ENCODE results near the gene GABRB1.

GABRB1 gene

DNA sequence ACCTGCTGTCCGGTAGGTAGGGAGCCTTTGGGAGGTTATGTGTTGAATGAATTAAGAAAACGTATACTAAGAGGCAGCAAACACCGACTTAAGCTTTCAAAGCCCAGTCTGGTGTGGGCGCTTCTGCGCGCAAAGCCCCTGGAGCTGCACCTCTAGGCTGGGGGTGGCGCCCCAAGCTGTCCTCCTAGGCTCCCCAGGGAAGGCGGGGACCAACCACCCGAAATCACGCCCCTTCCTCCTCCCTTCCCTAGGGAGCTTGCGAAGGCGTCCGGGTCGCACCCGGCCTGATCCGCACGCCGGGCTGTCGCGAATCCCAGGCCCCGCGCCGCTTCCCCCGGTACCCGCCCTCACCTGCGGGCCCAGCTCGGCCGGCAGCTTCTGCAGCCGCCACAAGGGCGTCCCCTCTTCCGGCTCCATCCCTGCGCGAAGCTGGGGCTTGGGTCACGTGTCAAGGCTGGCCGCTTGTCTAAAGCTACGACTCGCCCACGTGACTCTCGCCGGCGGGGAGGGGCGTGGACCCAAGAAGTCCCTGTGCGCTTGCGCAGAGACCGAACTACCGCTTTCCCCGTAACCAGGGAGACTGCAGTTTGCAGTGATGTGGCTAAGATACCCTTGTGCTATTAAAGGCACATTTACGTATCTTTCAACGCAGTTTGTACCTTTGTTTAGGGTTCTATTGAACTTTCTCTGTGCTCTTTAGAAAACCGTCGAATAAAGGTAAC, 432.0 kb downstream of the GABRB1 start, which contains the start of gene COMMD8:
Gene COMMD8, minus strand, starts transcription at position 468 of the 722 bp plus-strand sequence. Its CDS starts 51 bp downstream, at position 417.
- peaks cover 29 to 31% of the 10 kb centered on the region in 2 experiments for H3K4me1 ChIP-seq (ENCODE audit: control insufficient read depth in 1 of 2, insufficient read depth in 1 of 2, low read depth in 1 of 2, low read length in 1 of 2)
- peak within 1 kb of the TSS; percentile 89 to 97 for H3K4me3 ChIP-seq (ENCODE audit: low read depth in 1 of 2, low read length in 1 of 2)
- no peaks in the 10 kb centered on the region for H3K9me3 ChIP-seq
- H3K36me3 ChIP-seq: no peaks in the 10 kb centered on the region
- H3K27me3 ChIP-seq: no peaks in the 10 kb centered on the region
- peak within 1 kb of the TSS; percentile 89 for H3K27ac ChIP-seq
- TF ChIP-seq CTCF (IDR thresholded peaks at IDR 0.05): peak; percentile 73

- Histone ChIP-seq H3K9me3 (no peaks in the 10 kb centered on the region), H3K27ac (peak overlapping the region; percentile 89), H3K27me3 (no peaks in the 10 kb centered on the region), H3K36me3 (no peaks in the 10 kb centered on the region), H3K4me3 (ENCODE audit: low read depth in 1 of 2, low read length in 1 of 2) (no peak overlapping the region), H3K4me1 (ENCODE audit: control insufficient read depth in 1 of 2, insufficient read depth in 1 of 2, low read depth in 1 of 2, low read length in 1 of 2) (peaks cover 29 to 31% of the 10 kb centered on the region in 2 experiments)
- no peak for TF ChIP-seq CTCF (IDR thresholded peaks at IDR 0.05)
Measured at GRCh38 chr4:47465004-47465403, 433.6 kb downstream of the GABRB1 start.

DNA sequence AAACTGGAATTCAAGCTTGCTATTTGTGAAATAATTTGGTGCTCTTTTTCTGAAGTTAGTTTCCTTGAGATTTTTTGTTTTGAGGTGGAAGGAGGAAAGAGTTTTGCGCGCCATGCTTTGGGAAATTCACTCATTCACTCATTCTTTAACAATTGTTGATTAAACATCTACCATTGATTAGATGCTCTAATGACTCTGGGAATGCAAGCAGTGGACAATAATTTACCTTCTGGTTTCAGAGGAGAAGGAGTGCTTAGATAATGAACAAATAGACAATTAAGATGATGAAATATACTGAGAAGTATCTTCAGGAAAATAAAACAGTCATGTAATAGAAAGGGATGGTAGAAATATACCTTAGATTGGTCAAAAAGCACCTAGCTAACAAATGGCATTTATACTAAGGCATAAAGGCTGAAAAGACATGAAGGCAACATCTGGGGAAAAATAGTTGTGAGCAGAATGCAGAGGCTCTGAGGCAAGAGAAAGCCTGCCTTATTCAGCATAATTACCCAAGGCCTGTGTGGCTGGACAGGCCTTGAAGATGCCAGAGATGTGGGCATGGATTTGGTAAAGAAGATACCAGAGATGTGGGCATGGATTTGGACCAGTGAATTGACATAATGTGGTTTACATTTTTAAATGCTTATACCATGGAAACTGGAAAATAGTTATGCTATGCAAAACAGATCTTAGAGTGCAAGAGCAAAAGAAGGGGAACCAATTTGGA, 434.9 kb downstream of the GABRB1 start:
- Histone ChIP-seq H3K27me3 (no peaks in the 10 kb centered on the region), H3K4me3 (ENCODE audit: low read depth in 1 of 2, low read length in 1 of 2) (no peak overlapping the region), H3K36me3 (no peaks in the 10 kb centered on the region), H3K4me1 (ENCODE audit: control insufficient read depth in 1 of 2, insufficient read depth in 1 of 2, low read depth in 1 of 2, low read length in 1 of 2) (peaks cover 29 to 31% of the 10 kb centered on the region in 2 experiments), H3K27ac (no peak overlapping the region), H3K9me3 (no peaks in the 10 kb centered on the region)
- no peak for TF ChIP-seq CTCF (IDR thresholded peaks at IDR 0.05)

DNA sequence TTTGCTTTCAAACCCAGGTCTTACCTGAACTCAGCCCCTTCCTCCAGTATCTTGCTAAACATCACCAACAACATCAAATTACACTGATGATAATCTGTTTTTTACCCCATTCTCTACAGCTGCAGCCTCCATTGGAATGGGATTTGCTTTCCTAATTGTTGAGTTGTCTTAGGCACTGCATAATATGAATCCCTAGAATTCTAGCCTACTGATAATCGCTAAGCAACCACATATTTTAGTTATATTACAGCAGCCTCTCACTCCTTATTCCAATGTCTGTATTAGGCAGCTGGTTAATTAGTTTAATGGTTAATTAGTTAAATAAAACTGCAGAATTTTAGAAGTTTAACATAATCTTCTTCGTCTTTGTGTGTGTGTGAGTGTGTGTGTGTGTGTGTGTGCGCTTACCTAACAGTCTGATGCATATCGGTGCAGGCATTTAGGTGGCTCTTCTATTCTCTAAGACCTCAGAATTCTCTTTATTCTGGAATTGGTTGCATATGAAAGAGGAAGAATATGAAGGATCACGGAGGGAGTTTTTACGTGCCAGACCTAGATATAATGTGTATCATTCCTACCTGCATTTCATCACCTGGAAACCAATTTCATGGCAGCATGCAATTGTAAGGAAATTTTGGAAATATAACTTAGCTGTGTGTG, 437.5 kb downstream of the GABRB1 start:
- no peaks in the 10 kb centered on the region for H3K9me3 ChIP-seq
- peaks cover 26% of the 10 kb centered on the region in 2 experiments for H3K4me1 ChIP-seq (ENCODE audit: control insufficient read depth in 1 of 2, insufficient read depth in 1 of 2, low read depth in 1 of 2, low read length in 1 of 2)
- H3K27me3 ChIP-seq: no peaks in the 10 kb centered on the region
- H3K36me3 ChIP-seq: no peaks in the 10 kb centered on the region
- H3K27ac ChIP-seq: no peak overlapping the region
- TF ChIP-seq CTCF (IDR thresholded peaks at IDR 0.05): no peak
- no peak overlapping the region for H3K4me3 ChIP-seq (ENCODE audit: low read depth in 1 of 2, low read length in 1 of 2)

DNA sequence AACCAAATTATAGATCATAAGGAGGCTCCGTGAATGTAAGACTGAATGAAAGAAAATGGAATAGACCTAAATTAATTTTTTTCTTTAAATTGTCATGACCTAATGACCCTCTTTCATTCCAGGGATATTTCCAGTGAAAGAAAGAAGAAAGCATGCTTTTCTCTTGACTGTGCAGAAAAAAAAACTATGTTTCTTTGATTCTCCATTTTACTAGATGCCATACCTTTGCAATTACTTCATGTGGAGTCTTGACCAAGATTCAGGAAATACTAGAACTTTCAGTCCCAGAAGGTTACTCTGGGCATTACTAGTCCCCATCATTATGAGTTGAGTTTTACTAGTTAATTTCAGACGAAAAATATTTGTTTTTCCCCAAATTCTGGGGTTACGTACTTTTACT, 438.6 kb downstream of the GABRB1 start:
- no peak overlapping the region for H3K27ac ChIP-seq
- TF ChIP-seq CTCF (IDR thresholded peaks at IDR 0.05): no peak

More for the DNA sequence above, 438.6 kb downstream of the GABRB1 start:
- Histone ChIP-seq H3K27me3 (no peaks in the 10 kb centered on the region), H3K4me3 (ENCODE audit: low read depth in 1 of 2, low read length in 1 of 2) (no peak overlapping the region), H3K4me1 (ENCODE audit: control insufficient read depth in 1 of 2, insufficient read depth in 1 of 2, low read depth in 1 of 2, low read length in 1 of 2) (peaks cover 14 to 15% of the 10 kb centered on the region in 2 experiments), H3K36me3 (no peaks in the 10 kb centered on the region), H3K9me3 (no peaks in the 10 kb centered on the region)

Data from neutrophil (primary cell).